ENCODE measurements around the gene PLCL2. TPM values are rescaled to one million over a fixed set of nuclear protein-coding genes. Genes with fewer than 3 reads are reported as not detected.

The PLCL2 gene
- total and polyA plus RNA-seq, 4 donors, result 1.0 to 16.7 (median 7.1) TPM

- Histone ChIP-seq H3K36me3 (ENCODE audit: control insufficient read depth in 4 of 4, insufficient read depth in 4 of 4, low read length in 4 of 4) (no peaks in the 10 kb centered on the region), H3K4me1 (ENCODE audit: control insufficient read depth in 5 of 5, insufficient read depth in 5 of 5, low read length in 5 of 5) (peaks cover 0 to 26% (median 7%) of the 10 kb centered on the region in 5 donors), H3K27ac (ENCODE audit: low read depth in 1 of 2, low read length in 1 of 2) (peak overlapping the region in 1 of 2 donors; percentile 81), H3K9me3 (ENCODE audit: control insufficient read depth in 4 of 4, insufficient read depth in 3 of 4, low read length in 3 of 4) (no peaks in the 10 kb centered on the region), H3K27me3 (ENCODE audit: control insufficient read depth in 3 of 3, insufficient read depth in 3 of 3, low read length in 2 of 3) (no peaks in the 10 kb centered on the region), H3K9ac (ENCODE audit: insufficient read depth in 1 of 2, low read length in 2 of 2) (no peak overlapping the region), H3K4me3 (no peak overlapping the region)
- TF ChIP-seq, protein P1, sequence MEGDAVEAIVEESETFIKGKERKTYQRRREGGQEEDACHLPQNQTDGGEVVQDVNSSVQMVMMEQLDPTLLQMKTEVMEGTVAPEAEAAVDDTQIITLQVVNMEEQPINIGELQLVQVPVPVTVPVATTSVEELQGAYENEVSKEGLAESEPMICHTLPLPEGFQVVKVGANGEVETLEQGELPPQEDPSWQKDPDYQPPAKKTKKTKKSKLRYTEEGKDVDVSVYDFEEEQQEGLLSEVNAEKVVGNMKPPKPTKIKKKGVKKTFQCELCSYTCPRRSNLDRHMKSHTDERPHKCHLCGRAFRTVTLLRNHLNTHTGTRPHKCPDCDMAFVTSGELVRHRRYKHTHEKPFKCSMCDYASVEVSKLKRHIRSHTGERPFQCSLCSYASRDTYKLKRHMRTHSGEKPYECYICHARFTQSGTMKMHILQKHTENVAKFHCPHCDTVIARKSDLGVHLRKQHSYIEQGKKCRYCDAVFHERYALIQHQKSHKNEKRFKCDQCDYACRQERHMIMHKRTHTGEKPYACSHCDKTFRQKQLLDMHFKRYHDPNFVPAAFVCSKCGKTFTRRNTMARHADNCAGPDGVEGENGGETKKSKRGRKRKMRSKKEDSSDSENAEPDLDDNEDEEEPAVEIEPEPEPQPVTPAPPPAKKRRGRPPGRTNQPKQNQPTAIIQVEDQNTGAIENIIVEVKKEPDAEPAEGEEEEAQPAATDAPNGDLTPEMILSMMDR (IDR thresholded peaks at IDR 0.05; ENCODE audit: control extremely low read depth, extremely low read depth), result no peak
- WGBS, 2 donors, result 65 to 82% methylated on average over 4 of the region's 4 CpGs
- no peak for DNase-seq
- ATAC-seq (ENCODE audit: insufficient read depth, low FRiP score), result no peak
Observed at GRCh38 chr3:16900779-16901440, 16.2 kb downstream of the PLCL2 start.

- H3K4me1 ChIP-seq (ENCODE audit: control insufficient read depth in 5 of 5, insufficient read depth in 5 of 5, low read length in 5 of 5), result peaks cover 3 to 28% (median 10%) of the 10 kb centered on the region in 5 donors
- WGBS, 2 donors, result 90 to 91% methylated on average over 4 of the region's 4 CpGs
- H3K9me3 ChIP-seq (ENCODE audit: control insufficient read depth in 4 of 4, insufficient read depth in 3 of 4, low read length in 3 of 4), result no peaks in the 10 kb centered on the region
- no peaks in the 10 kb centered on the region for H3K27me3 ChIP-seq (ENCODE audit: control insufficient read depth in 3 of 3, insufficient read depth in 3 of 3, low read length in 2 of 3)
- H3K9ac ChIP-seq (ENCODE audit: insufficient read depth in 1 of 2, low read length in 2 of 2), result no peak overlapping the region
- TF ChIP-seq, protein P1 (IDR thresholded peaks at IDR 0.05; ENCODE audit: control extremely low read depth, extremely low read depth), result no peak
- H3K36me3 ChIP-seq (ENCODE audit: control insufficient read depth in 4 of 4, insufficient read depth in 4 of 4, low read length in 4 of 4), result no peaks in the 10 kb centered on the region
- DNase-seq (no peak), ATAC-seq (ENCODE audit: insufficient read depth, low FRiP score) (no peak)
- peak overlapping the region in 1 of 2 donors; percentile 77 for H3K27ac ChIP-seq (ENCODE audit: low read depth in 1 of 2, low read length in 1 of 2)
- H3K4me3 ChIP-seq, result no peak overlapping the region
Observed at GRCh38 chr3:16904423-16905417, 20.0 kb downstream of the PLCL2 start.

DNA sequence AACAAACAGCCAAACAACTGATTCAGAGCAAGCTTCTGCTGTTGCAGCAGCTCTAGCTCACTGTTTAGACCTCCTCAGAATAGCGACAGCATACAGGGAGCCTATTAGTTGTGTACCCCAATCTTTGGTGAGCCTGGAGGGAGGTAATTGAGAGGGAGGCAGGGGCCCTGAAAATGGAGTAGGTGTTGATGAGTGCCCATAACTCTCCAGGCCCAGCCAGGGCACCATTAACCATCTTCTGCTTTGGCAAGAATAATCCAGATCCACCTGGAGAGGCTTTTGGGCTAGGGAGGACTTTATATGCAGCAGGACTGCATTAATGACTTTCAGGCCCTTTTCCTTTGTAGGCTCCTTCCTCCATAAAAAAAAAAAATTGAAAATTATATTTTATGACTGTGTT lies 20.9 kb downstream of the PLCL2 start:
- ATAC-seq (ENCODE audit: insufficient read depth, low FRiP score) (no peak), DNase-seq (no peak)
- Histone ChIP-seq H3K9me3 (ENCODE audit: control insufficient read depth in 4 of 4, insufficient read depth in 3 of 4, low read length in 3 of 4) (no peaks in the 10 kb centered on the region), H3K27me3 (ENCODE audit: control insufficient read depth in 3 of 3, insufficient read depth in 3 of 3, low read length in 2 of 3) (no peaks in the 10 kb centered on the region), H3K4me3 (no peak overlapping the region), H3K36me3 (ENCODE audit: control insufficient read depth in 4 of 4, insufficient read depth in 4 of 4, low read length in 4 of 4) (no peaks in the 10 kb centered on the region), H3K27ac (ENCODE audit: low read depth in 1 of 2, low read length in 1 of 2) (peak overlapping the region in 1 of 2 donors; percentile 43), H3K9ac (ENCODE audit: insufficient read depth in 1 of 2, low read length in 2 of 2) (no peak overlapping the region), H3K4me1 (ENCODE audit: control insufficient read depth in 5 of 5, insufficient read depth in 5 of 5, low read length in 5 of 5) (peaks cover 3 to 30% (median 10%) of the 10 kb centered on the region in 5 donors)
- WGBS, 2 donors, result 91 to 95% methylated on average over 1 of the region's 1 CpG
- TF ChIP-seq, protein P1 (IDR thresholded peaks at IDR 0.05; ENCODE audit: control extremely low read depth, extremely low read depth), result no peak
